Stomach (tissue), 9 donors: ENCODE measurements around the gene AQR. TPM values are rescaled to one million over a fixed set of nuclear protein-coding genes. Genes with fewer than 3 reads are reported as not detected.

ENCODE experiments used
- DNase-seq, 2 donors: peaks; one replicate each; pipeline versions ENCODE4 v3.0.0 to v3.0.0-alpha.2; 2013 to 2019
- H3K27ac ChIP-seq, 5 donors: fragments of 200-600 bp in 4 of 5; sonication (generic) in 4 of 5; one replicate each; pipeline ENCODE4 v1.5.1; 2013 to 2019; ENCODE audit warnings: mild to moderate bottlenecking in 1 of 5, moderate library complexity in 1 of 5
- H3K27me3 ChIP-seq, 3 donors: fragments of 200-600 bp; sonication (generic); one replicate each; pipeline ENCODE4 v1.5.1; 2017 to 2019; ENCODE audit warnings: mixed run types in 1 of 3
- H3K36me3 ChIP-seq, 4 donors: fragments of 200-600 bp; sonication (generic); 1 replicate in 3 of 4; 2 replicates in 1 of 4; pipeline ENCODE4 v1.5.1; 2016 to 2019
- H3K4me1 ChIP-seq, 4 donors: fragments of 200-600 bp; sonication (generic); one replicate each; pipeline ENCODE4 v1.5.1; 2016 to 2019
- H3K4me3 ChIP-seq, 4 donors: fragments of 200-600 bp; sonication (generic) in 3 of 4; one replicate each; pipeline ENCODE4 v1.5.1; 2016 to 2019; ENCODE audit warnings: mild to moderate bottlenecking in 1 of 4
- H3K9me3 ChIP-seq, 4 donors: fragments of 200-600 bp; sonication (generic); one replicate each; pipeline ENCODE4 v1.5.1; 2016 to 2019
- EP300 ChIP-seq: sonication (generic); formaldehyde crosslinking; IDR thresholded peaks from one replicate; pipeline ENCODE4 v1.6.1; 2017; ENCODE audit warnings: antibody characterized with exemption
- POLR2A ChIP-seq, 4 donors: fragments of 450-650 bp; IDR thresholded peaks; one replicate each; pipeline ENCODE4 v1.6.1; 2016; ENCODE audit warnings: antibody characterized with exemption in 4 of 4, control low read depth in 2 of 4, mild to moderate bottlenecking in 1 of 4, moderate library complexity in 1 of 4
- POLR2AphosphoS5 ChIP-seq, 3 donors: sonication (generic); formaldehyde crosslinking; IDR thresholded peaks; one replicate each; pipeline ENCODE4 v1.6.1; 2016; ENCODE audit warnings: antibody characterized with exemption in 3 of 3
- WGBS, 5 donors: extraction: QIAGEN DNeasy Blood & Tissue Kit in 3 of 5; methylation state at CpG; one replicate each; pipeline versions ENCODE4 v1.1.5 to v1.1.7; 2013 to 2018; 5-methylcytosine and 5-hydroxymethylcytosine counted together
- intact Hi-C: fragments of 100-400 bp; cut with DNase I; formaldehyde crosslinking; loops from one replicate; pipeline ENCODE4 v1.15.1; 2023; ENCODE audit warnings: low total_unique reads
- polyA plus RNA-seq, 3 donors: library from polyadenylated mRNA; stranded (reverse); fragments of 200-250 nt; gene quantifications; one replicate each; pipeline ENCODE4 v1.2.3, GENCODE V29; 2013
- total RNA-seq, 5 donors: library from RNA; depleted of rRNA; stranded (reverse); fragments of >200 nt; gene quantifications; one replicate each; pipeline versions ENCODE4 v1.1.0 to v1.2.3, GENCODE V29; 2014 to 2016
- TF ChIP-seq, protein P1 (sequence below), 7 experiments: fragments of 450-650 bp in 4 of 7; fragments of 200-600 bp in 3 of 7; sonication (generic) in 3 of 7; IDR thresholded peaks; one replicate each; pipeline ENCODE4 v1.5.1; 2016 to 2019; ENCODE audit warnings: antibody characterized with exemption in 7 of 7, control low read depth in 2 of 7, mild to moderate bottlenecking in 1 of 7
- donor health status: healthy with polysubstance abuse.
- donor health status: Bipolar disorder and iron deficiency.
- donor health status: healthy.

The AQR gene
- total and polyA plus RNA-seq, 8 donors = 4.5 to 54.5 (median 9.6) TPM

DNA sequence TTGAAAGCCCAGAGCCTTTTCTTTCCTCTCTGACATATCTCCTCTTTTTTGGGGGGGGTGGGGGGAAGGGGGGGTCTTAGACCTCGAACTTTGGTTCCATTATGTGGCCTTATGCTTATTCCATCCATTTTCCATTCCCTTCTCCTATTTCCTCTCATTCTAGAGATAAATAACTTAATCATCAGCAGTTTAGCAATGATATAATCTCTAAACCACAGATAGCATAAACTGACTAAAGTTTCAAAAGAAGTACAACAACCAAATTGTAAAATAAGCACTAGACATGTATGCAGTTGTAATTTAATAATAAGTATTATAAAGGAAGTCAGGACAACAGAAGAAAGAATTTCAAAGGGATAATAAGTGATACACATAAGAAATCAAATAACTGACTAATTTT lies 64.5 kb downstream of the AQR start:
- H3K27ac ChIP-seq = no peak overlapping the region
- H3K4me3 ChIP-seq = no peak overlapping the region
- H3K4me1 ChIP-seq = no peaks in the 10 kb centered on the region
- DNase-seq = no peak
- H3K27me3 ChIP-seq = no peaks in the 10 kb centered on the region
- intact Hi-C loops = no loop called here
- TF ChIP-seq EP300 = no peak
- no peak for TF ChIP-seq POLR2AphosphoS5 (IDR thresholded peaks at IDR 0.05)
- TF ChIP-seq, protein P1, sequence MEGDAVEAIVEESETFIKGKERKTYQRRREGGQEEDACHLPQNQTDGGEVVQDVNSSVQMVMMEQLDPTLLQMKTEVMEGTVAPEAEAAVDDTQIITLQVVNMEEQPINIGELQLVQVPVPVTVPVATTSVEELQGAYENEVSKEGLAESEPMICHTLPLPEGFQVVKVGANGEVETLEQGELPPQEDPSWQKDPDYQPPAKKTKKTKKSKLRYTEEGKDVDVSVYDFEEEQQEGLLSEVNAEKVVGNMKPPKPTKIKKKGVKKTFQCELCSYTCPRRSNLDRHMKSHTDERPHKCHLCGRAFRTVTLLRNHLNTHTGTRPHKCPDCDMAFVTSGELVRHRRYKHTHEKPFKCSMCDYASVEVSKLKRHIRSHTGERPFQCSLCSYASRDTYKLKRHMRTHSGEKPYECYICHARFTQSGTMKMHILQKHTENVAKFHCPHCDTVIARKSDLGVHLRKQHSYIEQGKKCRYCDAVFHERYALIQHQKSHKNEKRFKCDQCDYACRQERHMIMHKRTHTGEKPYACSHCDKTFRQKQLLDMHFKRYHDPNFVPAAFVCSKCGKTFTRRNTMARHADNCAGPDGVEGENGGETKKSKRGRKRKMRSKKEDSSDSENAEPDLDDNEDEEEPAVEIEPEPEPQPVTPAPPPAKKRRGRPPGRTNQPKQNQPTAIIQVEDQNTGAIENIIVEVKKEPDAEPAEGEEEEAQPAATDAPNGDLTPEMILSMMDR (IDR thresholded peaks at IDR 0.05) = no peak
- TF ChIP-seq POLR2A (IDR thresholded peaks at IDR 0.05) = no peak
- no peaks in the 10 kb centered on the region for H3K9me3 ChIP-seq
- peaks cover 13 to 98% (median 88%) of the 10 kb centered on the region in 4 donors for H3K36me3 ChIP-seq
- whole genome bisulfite sequencing, 5 donors = 78 to 100% (median 94%) methylated on average over 1 of the region's 1 CpG

DNA sequence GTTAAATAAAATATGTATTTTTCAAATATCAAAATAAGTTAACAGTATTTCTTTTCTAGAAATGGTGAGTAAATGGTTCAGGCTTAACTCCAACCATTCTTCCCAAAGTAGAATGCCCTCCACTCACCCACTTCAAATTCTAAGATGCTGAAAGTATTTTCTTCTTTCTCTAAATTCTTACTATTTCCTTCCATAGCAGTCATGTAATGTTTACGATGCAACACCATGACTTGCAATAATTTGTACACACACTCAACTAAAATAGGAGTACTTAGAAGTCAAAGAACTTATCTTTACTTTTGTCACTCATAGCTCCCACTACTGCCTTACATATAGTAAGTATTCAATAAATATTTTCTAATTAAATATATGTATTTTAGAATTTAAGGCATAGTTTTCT lies 65.0 kb downstream of the AQR start:
- H3K9me3 ChIP-seq = no peaks in the 10 kb centered on the region
- no peaks in the 10 kb centered on the region for H3K4me1 ChIP-seq
- no peaks in the 10 kb centered on the region for H3K27me3 ChIP-seq
- DNase-seq = no peak
- peaks cover 16 to 98% (median 88%) of the 10 kb centered on the region in 4 donors for H3K36me3 ChIP-seq
- no peak overlapping the region for H3K4me3 ChIP-seq
- TF ChIP-seq POLR2AphosphoS5 (IDR thresholded peaks at IDR 0.05) (no peak), EP300 (no peak), POLR2A (IDR thresholded peaks at IDR 0.05) (no peak)
- TF ChIP-seq, protein P1 (IDR thresholded peaks at IDR 0.05) = no peak
- WGBS, 5 donors = 89 to 94% (median 92%) methylated on average over 1 of the region's 1 CpG
- intact Hi-C loops = no loop called here
- no peak overlapping the region for H3K27ac ChIP-seq

DNA sequence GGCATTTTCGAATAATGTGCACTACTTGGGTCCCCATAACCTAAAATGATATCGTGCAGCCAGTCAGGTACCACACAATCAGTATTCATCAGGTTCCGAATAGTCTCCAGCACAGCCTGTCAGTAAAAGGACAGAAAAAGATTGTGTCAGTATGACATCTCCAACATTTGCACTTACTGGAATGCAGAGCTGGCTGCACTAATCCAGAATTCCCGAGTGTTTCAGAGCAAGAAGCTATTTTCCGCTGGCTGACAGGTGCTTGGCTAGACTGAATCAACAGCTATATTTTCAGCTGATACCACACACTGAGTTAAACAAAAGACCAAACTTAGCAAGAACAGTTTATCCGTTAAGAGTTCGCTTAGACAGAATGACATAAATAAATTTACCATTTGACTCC lies 68.8 kb downstream of the AQR start:
- peaks cover 16 to 96% (median 86%) of the 10 kb centered on the region in 4 donors for H3K36me3 ChIP-seq
- no peak overlapping the region for H3K27ac ChIP-seq
- WGBS, 5 donors = 78 to 92% (median 87%) methylated on average over 7 of the region's 7 CpGs
- no peaks in the 10 kb centered on the region for H3K27me3 ChIP-seq
- H3K4me1 ChIP-seq = no peaks in the 10 kb centered on the region
- no peaks in the 10 kb centered on the region for H3K9me3 ChIP-seq
- intact Hi-C loops = no loop called here
- peak in 1 of 2 donors; percentile 7 for DNase-seq
- no peak overlapping the region for H3K4me3 ChIP-seq
- no peak for TF ChIP-seq POLR2A (IDR thresholded peaks at IDR 0.05)
- peak in 1 of 3 donors; percentile 38 for TF ChIP-seq POLR2AphosphoS5 (IDR thresholded peaks at IDR 0.05)

DNA sequence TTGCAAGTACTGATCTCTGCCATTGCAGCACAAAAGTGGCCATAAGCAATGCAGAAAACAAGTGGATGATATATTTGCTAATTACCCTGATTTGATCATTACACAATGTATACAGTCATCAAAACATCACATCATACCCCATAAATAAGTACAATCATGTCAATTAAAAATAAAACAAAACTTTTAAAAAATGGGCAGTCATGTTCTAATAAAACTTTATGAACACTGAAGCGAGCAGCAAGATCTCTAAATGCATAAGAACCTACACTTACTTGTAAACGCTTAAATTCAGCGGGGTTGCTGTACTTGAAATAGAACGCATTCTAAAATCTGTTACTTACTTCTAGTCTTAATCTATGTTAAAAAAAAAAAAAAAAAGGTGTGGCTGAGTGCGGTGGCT lies 73.4 kb downstream of the AQR start:
- intact Hi-C loops = no loop called here
- Histone ChIP-seq H3K4me3 (no peak overlapping the region), H3K27me3 (no peaks in the 10 kb centered on the region), H3K27ac (no peak overlapping the region), H3K4me1 (no peaks in the 10 kb centered on the region), H3K36me3 (peaks cover 32 to 92% (median 89%) of the 10 kb centered on the region in 4 donors), H3K9me3 (peaks cover 6 to 19% (median 10%) of the 10 kb centered on the region in 4 donors)
- 97 to 99% (median 99%) methylated on average over 5 of the region's 5 CpGs for WGBS, 5 donors
- TF ChIP-seq EP300 = no peak
- TF ChIP-seq POLR2A (IDR thresholded peaks at IDR 0.05) = no peak
- TF ChIP-seq, protein P1 (IDR thresholded peaks at IDR 0.05) = no peak
- no peak for TF ChIP-seq POLR2AphosphoS5 (IDR thresholded peaks at IDR 0.05)
- no peak for DNase-seq

DNA sequence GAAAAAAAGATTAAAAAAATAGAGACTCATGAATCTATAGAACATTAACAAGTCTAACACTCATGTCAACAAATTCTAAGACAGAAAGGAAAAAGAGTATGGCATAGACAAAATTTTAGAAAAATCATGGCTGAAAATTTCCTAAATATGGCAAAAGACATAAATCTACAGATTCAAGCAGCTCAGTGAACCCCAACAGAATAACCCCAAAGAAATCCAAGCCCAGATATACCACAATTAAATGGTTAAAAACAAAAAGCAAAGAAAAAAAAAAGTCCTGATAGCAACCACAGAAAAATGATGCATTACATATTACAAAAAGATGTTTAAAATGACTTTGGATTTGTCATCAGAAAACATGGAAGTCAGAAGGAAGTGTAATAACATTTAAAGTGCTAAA lies 75.6 kb downstream of the AQR start:
- H3K4me3 ChIP-seq = no peak overlapping the region
- no peaks in the 10 kb centered on the region for H3K4me1 ChIP-seq
- H3K9me3 ChIP-seq = peaks cover 6 to 19% (median 10%) of the 10 kb centered on the region in 4 donors
- TF ChIP-seq, protein P1 (IDR thresholded peaks at IDR 0.05) = no peak
- no peak for TF ChIP-seq POLR2A (IDR thresholded peaks at IDR 0.05)
- no peak for TF ChIP-seq POLR2AphosphoS5 (IDR thresholded peaks at IDR 0.05)
- no peak for TF ChIP-seq EP300
- DNase-seq = no peak
- intact Hi-C loops = no loop called here
- H3K27me3 ChIP-seq = no peaks in the 10 kb centered on the region
- H3K36me3 ChIP-seq = peaks cover 24 to 89% (median 86%) of the 10 kb centered on the region in 4 donors
- no peak overlapping the region for H3K27ac ChIP-seq
